CD4-positive, alpha-beta T cell (primary cell): Measurements from ENCODE around the gene SUPT6H. TPM values are rescaled to one million over a fixed set of nuclear protein-coding genes. Genes with fewer than 3 reads are reported as not detected.

Experiments
- ATAC-seq: fragments of 200-7000 bp; cut with Tn5 transposase; one replicate; pipeline ENCODE4 v1.10.0; 2022; ENCODE audit warnings: mild to moderate bottlenecking; ENCODE audit not compliant: poor library complexity
- CTCF ChIA-PET: fragments of 350-600 bp; sonication (Branson Sonifier 250); formaldehyde crosslinking; loops from one replicate; lab custom pipeline; 2021; ENCODE audit warnings: antibody characterized with exemption, inconsistent platforms; lab: Charles Lee
- POLR2A ChIA-PET: fragments of 350-600 bp; sonication (Branson Sonifier 250); formaldehyde crosslinking; loops from one replicate; lab custom pipeline; 2021; ENCODE audit warnings: antibody characterized with exemption, inconsistent platforms; lab: Charles Lee
- DNase-seq, 14 experiments: peaks; one replicate each; pipeline ENCODE4 v3.0.0-alpha.2; 2013 to 2020; ENCODE audit warnings: mixed read lengths in 2 of 14
- H3K27ac ChIP-seq, 2 donors: one replicate each; pipeline versions ENCODE4 v1.5.1 to v1.7.0; 2013; ENCODE audit warnings: low read length in 2 of 2, low read depth in 1 of 2, mild to moderate bottlenecking in 1 of 2
- H3K27me3 ChIP-seq, 2 experiments: 1 replicate in 1 of 2; 2 replicates in 1 of 2; pipeline versions ENCODE4 v1.6.1 to v1.7.0; 2013; ENCODE audit warnings: low read length in 2 of 2, control low read depth in 1 of 2, mild to moderate bottlenecking in 1 of 2, moderate library complexity in 1 of 2; ENCODE audit not compliant: insufficient read depth in 2 of 2, control insufficient read depth in 1 of 2
- H3K36me3 ChIP-seq: one replicate; pipeline ENCODE4 v1.6.1; 2013; ENCODE audit warnings: low read length, control low read depth; ENCODE audit not compliant: insufficient read depth
- H3K4me1 ChIP-seq: one replicate; pipeline ENCODE4 v1.6.1; 2013; ENCODE audit warnings: low read length, control low read depth; ENCODE audit not compliant: insufficient read depth
- H3K4me3 ChIP-seq: one replicate; pipeline ENCODE4 v1.5.1; 2013; ENCODE audit warnings: mild to moderate bottlenecking, low read length, moderate library complexity
- H3K9me3 ChIP-seq, 2 experiments: 1 replicate in 1 of 2; 2 replicates in 1 of 2; pipeline versions ENCODE4 v1.6.1 to v1.7.0; 2013; ENCODE audit warnings: low read length in 2 of 2, mild to moderate bottlenecking in 2 of 2, control low read depth in 1 of 2, moderate library complexity in 1 of 2; ENCODE audit not compliant: control insufficient read depth in 1 of 2, insufficient read depth in 1 of 2
- H3K27ac Mint-ChIP-seq: one replicate; pipeline ENCODE4 v1.8.0; 2020; ENCODE audit warnings: mixed read lengths
- H3K27me3 Mint-ChIP-seq: one replicate; pipeline ENCODE4 v1.8.0; 2021; ENCODE audit warnings: mixed read lengths
- H3K36me3 Mint-ChIP-seq: one replicate; pipeline ENCODE4 v1.8.0; 2021; ENCODE audit warnings: low read depth, mixed read lengths
- H3K4me1 Mint-ChIP-seq: one replicate; pipeline ENCODE4 v1.8.0; 2021; ENCODE audit warnings: low read depth, mixed read lengths
- H3K4me3 Mint-ChIP-seq: one replicate; pipeline ENCODE4 v1.8.0; 2020; ENCODE audit warnings: mild to moderate bottlenecking, mixed read lengths
- H3K9me3 Mint-ChIP-seq: one replicate; pipeline ENCODE4 v1.8.0; 2020; ENCODE audit warnings: mixed read lengths
- intact Hi-C, 2 experiments: fragments of 100-400 bp; cut with DNase I in 1 of 2; cut with micrococcal nuclease in 1 of 2; formaldehyde crosslinking; loops; one replicate each; pipeline versions ENCODE4 v1.15.1 to v1.9.0; 2023 to 2025; cut with DNase I, micrococcal nuclease
- total RNA-seq, 174 experiments: library from RNA in 2 of 174; stranded (reverse) in 2 of 174; gene quantifications; one replicate each; pipeline ENCODE4 v1.2.3 and lab custom pipeline; 2021 to 2026
- TF ChIP-seq, protein P1 (sequence below): fragments of 200-600 bp; IDR thresholded peaks from one replicate; pipeline ENCODE4 v1.8.0; 2022; ENCODE audit warnings: antibody characterized with exemption, mild to moderate bottlenecking

SUPT6H gene
- total RNA-seq, 2 experiments from 2014 or later: 149 to 151 TPM

- Histone ChIP-seq H3K4me1 (no peaks in the 10 kb centered on the region), H3K4me3 (no peak overlapping the region), H3K27me3 (no peaks in the 10 kb centered on the region), H3K36me3 (peaks cover 47% of the 10 kb centered on the region), H3K27ac (no peak overlapping the region), H3K9me3 (no peaks in the 10 kb centered on the region)
- ATAC-seq (peak; percentile 49), DNase-seq (peak; percentile 16 to 66 (median 26))
- Mint-ChIP-seq H3K27me3 (no peaks in the 10 kb centered on the region), H3K27ac (peak overlapping the region; percentile 34), H3K4me1 (peaks cover 5% of the 10 kb centered on the region), H3K4me3 (no peak overlapping the region), H3K36me3 (peaks cover 57% of the 10 kb centered on the region), H3K9me3 (no peaks in the 10 kb centered on the region)
- TF ChIP-seq, protein P1, sequence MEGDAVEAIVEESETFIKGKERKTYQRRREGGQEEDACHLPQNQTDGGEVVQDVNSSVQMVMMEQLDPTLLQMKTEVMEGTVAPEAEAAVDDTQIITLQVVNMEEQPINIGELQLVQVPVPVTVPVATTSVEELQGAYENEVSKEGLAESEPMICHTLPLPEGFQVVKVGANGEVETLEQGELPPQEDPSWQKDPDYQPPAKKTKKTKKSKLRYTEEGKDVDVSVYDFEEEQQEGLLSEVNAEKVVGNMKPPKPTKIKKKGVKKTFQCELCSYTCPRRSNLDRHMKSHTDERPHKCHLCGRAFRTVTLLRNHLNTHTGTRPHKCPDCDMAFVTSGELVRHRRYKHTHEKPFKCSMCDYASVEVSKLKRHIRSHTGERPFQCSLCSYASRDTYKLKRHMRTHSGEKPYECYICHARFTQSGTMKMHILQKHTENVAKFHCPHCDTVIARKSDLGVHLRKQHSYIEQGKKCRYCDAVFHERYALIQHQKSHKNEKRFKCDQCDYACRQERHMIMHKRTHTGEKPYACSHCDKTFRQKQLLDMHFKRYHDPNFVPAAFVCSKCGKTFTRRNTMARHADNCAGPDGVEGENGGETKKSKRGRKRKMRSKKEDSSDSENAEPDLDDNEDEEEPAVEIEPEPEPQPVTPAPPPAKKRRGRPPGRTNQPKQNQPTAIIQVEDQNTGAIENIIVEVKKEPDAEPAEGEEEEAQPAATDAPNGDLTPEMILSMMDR: peak; percentile 86
- intact Hi-C loops: loop anchor here (1.0 to 5.0 kb wide), 3 partner anchors 64 to 119 kb away; no protein-coding TSS in a partner anchor
- ChIA-PET CTCF (interaction anchor here (1.0 to 1.9 kb wide), 9 partner anchors 13 to 119 kb away, joined by 3 to 9 read pairs (median 4); no protein-coding TSS in a partner anchor), POLR2A (interaction anchor here (2.3 kb wide), 1 partner anchor 14 kb away, joined by 9 read pairs; no protein-coding TSS in a partner anchor)
Observed at GRCh38 chr17:28612936-28613872, 48.8 kb upstream of the SUPT6H start.

DNA sequence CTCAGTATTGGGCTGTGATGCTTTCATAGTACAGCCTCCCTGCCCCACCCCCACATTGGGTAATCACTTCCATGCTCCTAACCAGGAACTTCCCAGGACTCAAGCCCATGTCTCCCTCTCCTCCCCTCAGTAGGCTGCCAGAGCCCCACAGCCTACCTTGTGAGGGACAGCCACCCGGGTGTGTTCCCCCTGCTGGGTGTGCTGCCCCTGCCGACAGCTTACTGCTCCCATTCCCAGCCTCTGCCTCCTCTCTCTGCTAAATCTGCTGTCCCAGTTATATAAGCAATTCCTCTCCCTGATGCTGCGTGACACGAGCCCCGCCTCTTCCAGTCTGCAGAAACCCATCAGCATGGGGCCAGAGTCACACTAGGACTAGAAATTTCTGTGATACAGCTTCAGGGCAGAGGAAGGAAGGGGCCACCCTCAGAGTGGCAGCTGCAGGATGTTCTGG, 48.0 kb upstream of the SUPT6H start, which contains the start of gene RSKR:
Gene RSKR, minus strand, starts transcription at position 255 of the 451 bp plus-strand sequence. Its CDS starts 24 bp downstream, at position 231.
- TF ChIP-seq, protein P1: no peak
- intact Hi-C loops: loop anchor here (1.0 to 5.0 kb wide), 3 partner anchors 65 to 120 kb away; no protein-coding TSS in a partner anchor
- Histone ChIP-seq H3K27me3 (no peaks in the 10 kb centered on the region), H3K36me3 (peaks cover 54% of the 10 kb centered on the region), H3K27ac (no peak within 1 kb of the TSS), H3K4me3 (no peak within 1 kb of the TSS), H3K4me1 (no peaks in the 10 kb centered on the region), H3K9me3 (no peaks in the 10 kb centered on the region)
- Mint-ChIP-seq H3K4me1 (peaks cover 5% of the 10 kb centered on the region), H3K9me3 (no peaks in the 10 kb centered on the region), H3K27ac (peak within 1 kb of the TSS; percentile 33), H3K4me3 (no peak within 1 kb of the TSS), H3K36me3 (peaks cover 64% of the 10 kb centered on the region), H3K27me3 (no peaks in the 10 kb centered on the region)
- no peak for ATAC-seq
- ChIA-PET POLR2A (no interaction called here), CTCF (interaction anchor here (1.0 to 1.9 kb wide), 5 partner anchors 17 to 120 kb away, joined by 3 to 9 read pairs (median 4); no protein-coding TSS in a partner anchor)
- no peak for DNase-seq

- no peak overlapping the region for H3K4me3 Mint-ChIP-seq
- Histone ChIP-seq H3K4me1 (no peaks in the 10 kb centered on the region), H3K36me3 (peaks cover 69% of the 10 kb centered on the region), H3K27ac (no peak overlapping the region), H3K9me3 (no peaks in the 10 kb centered on the region), H3K4me3 (no peak overlapping the region), H3K27me3 (no peaks in the 10 kb centered on the region)
- TF ChIP-seq, protein P1: no peak
- H3K27ac Mint-ChIP-seq: no peak overlapping the region
- CTCF ChIA-PET: no interaction called here
- intact Hi-C loops: no loop called here
- no peaks in the 10 kb centered on the region for H3K9me3 Mint-ChIP-seq
- H3K4me1 Mint-ChIP-seq: peaks cover 5% of the 10 kb centered on the region
- peaks cover 73% of the 10 kb centered on the region for H3K36me3 Mint-ChIP-seq
- POLR2A ChIA-PET: interaction anchor here (1.0 to 1.3 kb wide), 2 partner anchors 9 to 44 kb away, joined by 3 to 4 read pairs; partner anchors contain the start of gene PIGS
- DNase-seq (no peak), ATAC-seq (no peak)
- no peaks in the 10 kb centered on the region for H3K27me3 Mint-ChIP-seq
Observed at GRCh38 chr17:28615260-28615940, 46.6 kb upstream of the SUPT6H start.
